HG02981 (cell line): ENCODE measurements around the gene MRPL23.
A peak's percentile ranks its signal among the peaks of the same experiment; 100 is the strongest.
"Not testable (repeated sequence)": the region's sequence is repeated elsewhere in the genome, so short reads cannot be mapped to it uniquely, and the experiment has no call there.

Source experiments
- ATAC-seq: cut with Tn5 transposase; IDR thresholded peaks from one replicate; pipeline ENCODE4 v1.9.1; 2021; ENCODE audit warnings: mild to moderate bottlenecking, moderate library complexity; ENCODE audit not compliant: unreplicated experiment

The MRPL23 gene

DNA sequence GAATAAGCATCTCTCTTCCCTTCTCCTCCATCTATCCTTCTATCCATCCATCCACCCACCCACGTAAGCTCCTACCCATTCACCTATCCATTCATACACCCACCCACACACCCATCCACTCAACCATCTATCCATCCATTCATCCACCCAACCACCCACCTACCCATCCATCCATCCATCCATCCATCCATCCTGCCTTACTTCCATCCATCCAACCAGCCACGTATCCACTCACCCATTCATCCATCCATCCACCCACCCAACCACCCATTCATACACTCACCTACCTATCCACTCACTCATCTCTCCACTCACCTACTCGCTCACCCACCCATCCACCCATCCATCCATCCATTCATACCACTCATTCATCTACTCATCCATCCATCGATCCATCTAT lies 14.5 kb upstream of the MRPL23 start:
- no peak for ATAC-seq

- ATAC-seq, result no peak
These were observed 13.5 kb upstream of the MRPL23 start for GRCh38 chr11:1933416-1934334.

GRCh38 chr11:1934335-1935155 lies 12.6 kb upstream of the MRPL23 start:
- no peak for ATAC-seq

- no peak for ATAC-seq
These were observed 11.7 kb upstream of the MRPL23 start for GRCh38 chr11:1935156-1936071.

DNA sequence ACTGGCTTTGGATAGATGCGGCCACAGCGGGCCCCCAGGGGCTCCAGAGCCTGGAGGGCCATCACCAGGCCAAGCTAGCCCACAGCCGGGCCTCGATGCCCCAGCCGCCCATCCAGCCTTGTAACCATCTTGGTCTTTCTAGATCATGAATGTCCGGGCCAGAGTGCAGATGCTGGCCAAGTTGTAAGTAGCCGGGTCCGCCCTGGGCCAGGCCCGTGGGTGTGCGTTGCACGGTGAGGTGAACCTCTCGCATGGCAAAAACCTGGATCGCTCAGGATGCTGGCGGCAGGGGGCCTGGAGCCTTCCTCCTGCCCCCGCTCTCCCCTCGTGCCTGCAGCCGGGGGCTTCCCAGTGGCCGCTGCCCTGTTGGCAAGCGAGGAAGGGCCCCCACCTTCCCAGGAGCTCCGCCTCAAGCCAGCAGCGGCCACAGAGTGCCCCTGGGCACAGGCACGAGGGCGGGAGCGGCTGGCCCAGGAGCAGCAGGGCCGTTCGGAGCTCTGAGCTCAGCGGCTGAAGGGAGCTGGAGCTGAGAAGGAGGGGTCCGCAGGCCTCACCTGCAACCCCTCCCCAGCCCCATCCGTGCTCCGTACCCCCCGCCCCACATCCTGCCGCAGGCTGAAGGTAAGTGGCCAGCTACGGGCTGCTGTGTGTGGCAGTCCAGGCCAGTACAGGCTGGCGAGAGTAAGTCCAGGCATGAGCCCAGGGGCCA lies 10.9 kb upstream of the MRPL23 start:
- ATAC-seq, result no peak

DNA sequence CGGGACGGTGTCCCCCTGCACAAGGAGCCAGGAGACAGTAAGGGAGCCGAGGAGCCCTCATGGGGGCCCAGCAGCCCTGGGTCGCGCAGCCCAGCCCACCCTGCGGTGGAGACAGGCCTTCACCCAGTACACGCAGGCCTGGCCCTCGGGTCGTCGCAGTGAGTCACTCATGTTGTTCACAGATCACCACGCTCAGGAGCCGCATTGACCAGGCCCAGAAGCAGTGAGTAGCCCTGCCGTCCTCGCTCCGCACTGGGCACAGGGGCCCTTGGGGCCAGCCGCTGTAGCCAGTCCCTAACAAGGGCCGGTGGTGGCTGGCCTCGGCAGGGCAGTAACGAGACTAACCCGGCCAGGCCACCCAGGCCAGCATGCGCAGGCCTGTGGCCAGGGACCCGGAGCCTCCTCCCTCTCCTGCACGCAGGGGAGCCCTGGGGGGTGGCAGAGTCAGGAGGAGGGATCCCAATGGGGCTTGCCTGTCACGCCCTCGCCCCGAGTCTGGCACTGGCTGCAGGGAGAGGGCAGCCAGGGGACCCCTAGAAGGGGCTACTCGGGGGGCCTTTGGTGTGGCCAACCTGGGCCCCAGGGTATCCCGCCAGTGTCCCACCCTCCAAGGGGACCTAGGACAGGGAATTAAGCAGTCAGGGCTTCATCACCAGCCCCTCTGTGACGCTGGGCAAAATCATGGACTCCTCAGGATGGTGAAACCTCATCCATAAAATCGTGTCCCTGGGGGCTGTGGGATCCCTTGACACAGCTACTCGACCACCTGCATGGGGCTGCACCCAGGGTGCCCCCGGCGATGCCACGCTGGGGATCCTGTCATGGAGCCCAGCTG lies 10.1 kb upstream of the MRPL23 start:
- ATAC-seq, result no peak

- ATAC-seq, result no peak
These were observed 9.4 kb upstream of the MRPL23 start for GRCh38 chr11:1937616-1938342.

GRCh38 chr11:1938343-1939005 lies 8.7 kb upstream of the MRPL23 start:
- no peak for ATAC-seq

GRCh38 chr11:1939006-1939625 lies 8.0 kb upstream of the MRPL23 start:
- no peak for ATAC-seq

DNA sequence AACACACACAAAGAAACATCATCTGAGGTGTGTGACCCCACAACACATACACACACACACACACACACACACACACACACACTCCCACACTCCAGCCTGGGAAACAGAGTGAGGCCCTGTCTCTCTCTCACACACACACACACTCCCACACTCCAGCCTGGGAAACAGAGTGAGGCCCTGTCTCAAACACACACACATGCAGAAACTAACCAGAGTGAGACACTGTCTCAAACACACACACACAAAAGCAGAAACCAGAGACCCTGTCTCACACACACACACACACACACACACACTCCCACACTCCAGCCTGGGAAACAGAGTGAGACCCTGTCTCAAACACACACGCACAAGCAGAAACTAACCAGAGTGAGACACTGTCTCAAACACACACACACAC lies 7.3 kb upstream of the MRPL23 start:
- not testable (repeated sequence) for ATAC-seq

- no peak for ATAC-seq
These were observed 4.4 kb upstream of the MRPL23 start for GRCh38 chr11:1942558-1943260.

GRCh38 chr11:1943576-1943975 lies 3.6 kb upstream of the MRPL23 start:
- no peak for ATAC-seq

DNA sequence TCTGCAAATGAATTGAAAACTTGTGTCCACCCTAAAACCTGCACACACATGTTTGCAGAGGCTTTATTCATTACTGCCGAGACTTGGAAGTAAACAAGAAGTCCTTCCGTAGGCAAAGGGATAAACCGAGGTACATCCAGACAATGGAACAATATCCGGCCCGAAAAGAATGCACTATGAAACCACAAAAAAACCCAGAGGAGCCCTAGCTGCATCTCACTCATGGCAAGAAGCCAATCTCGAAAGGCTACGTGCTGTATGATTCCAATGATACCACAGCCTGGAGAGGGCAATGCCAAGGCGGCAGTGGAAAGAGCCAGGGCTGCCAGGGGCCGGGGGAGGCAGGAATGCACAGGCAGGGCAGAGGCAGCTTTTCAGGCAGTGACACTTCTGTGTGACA lies 3.2 kb upstream of the MRPL23 start:
- ATAC-seq, result no peak

GRCh38 chr11:1947592-1948237 lies 583 bp downstream of the MRPL23 start:
- ATAC-seq, result peak; percentile 28

DNA sequence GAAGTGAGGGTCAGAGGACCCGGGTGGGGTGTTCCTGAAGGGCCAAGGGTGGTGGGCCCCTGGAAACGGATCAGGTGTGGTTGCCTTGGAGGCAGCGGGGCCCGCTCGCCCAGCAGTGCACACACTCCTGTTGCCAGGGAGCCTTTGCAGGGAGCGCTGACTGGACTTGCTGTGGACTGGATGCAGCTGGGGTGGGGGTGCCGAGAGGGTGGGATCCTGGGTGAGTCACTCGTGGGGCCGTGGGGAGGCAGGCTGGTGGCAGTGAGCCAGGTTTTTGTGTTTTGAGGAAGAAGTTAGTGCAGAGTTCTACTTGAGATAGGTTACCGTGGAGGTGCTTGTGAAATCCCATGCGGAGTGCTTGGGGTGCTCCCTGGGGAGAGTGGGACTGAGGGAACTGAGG lies 1.3 kb downstream of the MRPL23 start:
- ATAC-seq, result no peak

- ATAC-seq, result no peak
These were observed 2.2 kb downstream of the MRPL23 start for GRCh38 chr11:1949302-1949701.

GRCh38 chr11:1949922-1950321 lies 2.8 kb downstream of the MRPL23 start:
- ATAC-seq, result no peak
